GM12873 (cell line): ENCODE data around the gene DLG2.

ENCODE experiments used
- CTCF ChIP-seq: IDR thresholded peaks from 2 replicates; pipeline ENCODE4 v1.5.1; 2012; ENCODE audit warnings: low read depth, mild to moderate bottlenecking, moderate library complexity, low read length, control low read depth; ENCODE audit not compliant: insufficient read depth; ENCODE audit errors: missing control alignments

Gene DLG2

GRCh38 chr11:83760932-83761331 lies 1866.2 kb downstream of the DLG2 start:
- no peak for TF ChIP-seq CTCF

- no peak for TF ChIP-seq CTCF
Measured at GRCh38 chr11:83759148-83759547, 1868.0 kb downstream of the DLG2 start.

GRCh38 chr11:83751041-83751440 lies 1876.1 kb downstream of the DLG2 start:
- TF ChIP-seq CTCF = no peak

- TF ChIP-seq CTCF = no peak
Measured at GRCh38 chr11:83746921-83747585, 1880.1 kb downstream of the DLG2 start.

- TF ChIP-seq CTCF = no peak
Measured at GRCh38 chr11:83744620-83745192, 1882.4 kb downstream of the DLG2 start.

- no peak for TF ChIP-seq CTCF
Measured at GRCh38 chr11:83736684-83737083, 1890.5 kb downstream of the DLG2 start.

- TF ChIP-seq CTCF = no peak
Measured at GRCh38 chr11:83734120-83734519, 1893.0 kb downstream of the DLG2 start.
